Measurements from ENCODE around the gene ZBTB16.

- TF ChIP-seq, protein P1, sequence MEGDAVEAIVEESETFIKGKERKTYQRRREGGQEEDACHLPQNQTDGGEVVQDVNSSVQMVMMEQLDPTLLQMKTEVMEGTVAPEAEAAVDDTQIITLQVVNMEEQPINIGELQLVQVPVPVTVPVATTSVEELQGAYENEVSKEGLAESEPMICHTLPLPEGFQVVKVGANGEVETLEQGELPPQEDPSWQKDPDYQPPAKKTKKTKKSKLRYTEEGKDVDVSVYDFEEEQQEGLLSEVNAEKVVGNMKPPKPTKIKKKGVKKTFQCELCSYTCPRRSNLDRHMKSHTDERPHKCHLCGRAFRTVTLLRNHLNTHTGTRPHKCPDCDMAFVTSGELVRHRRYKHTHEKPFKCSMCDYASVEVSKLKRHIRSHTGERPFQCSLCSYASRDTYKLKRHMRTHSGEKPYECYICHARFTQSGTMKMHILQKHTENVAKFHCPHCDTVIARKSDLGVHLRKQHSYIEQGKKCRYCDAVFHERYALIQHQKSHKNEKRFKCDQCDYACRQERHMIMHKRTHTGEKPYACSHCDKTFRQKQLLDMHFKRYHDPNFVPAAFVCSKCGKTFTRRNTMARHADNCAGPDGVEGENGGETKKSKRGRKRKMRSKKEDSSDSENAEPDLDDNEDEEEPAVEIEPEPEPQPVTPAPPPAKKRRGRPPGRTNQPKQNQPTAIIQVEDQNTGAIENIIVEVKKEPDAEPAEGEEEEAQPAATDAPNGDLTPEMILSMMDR (IDR thresholded peaks at IDR 0.05; ENCODE audit: borderline replicate concordance, extremely low read depth, low read length, poor library complexity, severe bottlenecking): no peak
- no peak for TF ChIP-seq EZH2 (IDR thresholded peaks at IDR 0.05; ENCODE audit: borderline replicate concordance, low read depth, low read length, severe bottlenecking)
Measured at GRCh38 chr11:114063829-114064201, 4.3 kb downstream of the ZBTB16 start.

All from DND-41 (cell line).